Kidney (tissue), 14 donors: Measurements from ENCODE around the gene LACTB. TPM values are rescaled to one million over a fixed set of nuclear protein-coding genes. Genes with fewer than 3 reads are reported as not detected.

ENCODE experiments used
- DNase-seq, 5 donors: peaks; one replicate each; pipeline ENCODE4 v3.0.0-alpha.2; 2013 to 2020
- FAIRE-seq: peaks from 2 replicates; lab custom pipeline; 2012; peaks lifted over from hg19 to GRCh38; lab: Jason Lieb, UNC
- H3K27ac ChIP-seq, 2 donors: one replicate each; pipeline ENCODE4 v1.7.0; 2013; ENCODE audit warnings: low read depth in 2 of 2, low read length in 2 of 2, inconsistent platforms in 1 of 2
- H3K27me3 ChIP-seq: one replicate; pipeline ENCODE4 v1.7.1; 2013; ENCODE audit warnings: low read length, inconsistent platforms; ENCODE audit not compliant: control insufficient read depth, insufficient read depth
- H3K36me3 ChIP-seq, 3 donors: one replicate each; pipeline versions ENCODE4 v1.7.0 to v1.7.1; 2013; ENCODE audit warnings: low read length in 3 of 3, control low read depth in 1 of 3, inconsistent platforms in 1 of 3; ENCODE audit not compliant: insufficient read depth in 3 of 3, control insufficient read depth in 2 of 3
- H3K4me1 ChIP-seq, 3 donors: one replicate each; pipeline versions ENCODE4 v1.7.0 to v1.7.1; 2013; ENCODE audit warnings: low read length in 3 of 3, inconsistent platforms in 1 of 3, low read depth in 1 of 3; ENCODE audit not compliant: control insufficient read depth in 2 of 3, insufficient read depth in 2 of 3
- H3K4me3 ChIP-seq, 3 donors: one replicate each; pipeline versions ENCODE4 v1.7.0 to v1.8.1; 2013; ENCODE audit warnings: low read length in 3 of 3, control low read depth in 1 of 3, inconsistent platforms in 1 of 3
- H3K9ac ChIP-seq, 3 donors: one replicate each; pipeline versions ENCODE4 v1.7.0 to v1.7.1; 2013; ENCODE audit warnings: low read length in 3 of 3, control low read depth in 1 of 3, inconsistent platforms in 1 of 3
- H3K9me3 ChIP-seq, 3 donors: one replicate each; pipeline versions ENCODE4 v1.7.0 to v1.7.1; 2013; ENCODE audit warnings: low read length in 3 of 3, control low read depth in 1 of 3, inconsistent platforms in 1 of 3; ENCODE audit not compliant: control insufficient read depth in 2 of 3, insufficient read depth in 1 of 3
- CTCF ChIP-seq: IDR thresholded peaks from 3 replicates; pipeline ENCODE4 v1.5.1; 2012; ENCODE audit warnings: mild to moderate bottlenecking, moderate library complexity, borderline replicate concordance; ENCODE audit not compliant: insufficient read depth; ENCODE audit errors: extremely low read depth
- intact Hi-C: fragments of 100-400 bp; cut with DNase I; formaldehyde crosslinking; loops from one replicate; pipeline ENCODE4 v1.11.1; 2022
- polyA plus RNA-seq: library from polyadenylated mRNA; stranded (reverse); fragments of 350-450 nt; fragmentation: Illumina TruSeq; extraction: RNeasy Lipid Tissue Mini Kit (QIAGEN cat#74804); gene quantifications from one replicate; pipeline ENCODE4 v1.2.3, GENCODE V29; 2014; ENCODE audit warnings: low read depth, low replicate concordance; ENCODE audit not compliant: insufficient read depth
- total RNA-seq: library from RNA; stranded (reverse); fragmentation: NEBNext Ultra II Directional; extraction: Animal tissue kit (Norgen Biotek cat#: 25700); gene quantifications from one replicate; pipeline ENCODE4 v1.2.1, GENCODE V29; 2021
- donor health status: control.
- donor health status: control.
- donor health status: control.
- donor health status: control.
- donor health status: control.
- donor health status: DM: yes; HTN: yes; CAD: no.
- donor health status: Normal renal cell carcinoma (clear cell type).

LACTB gene
- total and polyA plus RNA-seq, 2 donors from 2014 or later: 16.8 to 17.6 TPM

GRCh38 chr15:63088533-63089245, 33.0 kb upstream of the LACTB start:
- Histone ChIP-seq H3K9ac (no peak overlapping the region), H3K36me3 (no peaks in the 10 kb centered on the region), H3K27me3 (no peaks in the 10 kb centered on the region), H3K27ac (no peak overlapping the region), H3K4me1 (peaks cover 0 to 15% (median 7%) of the 10 kb centered on the region in 3 donors), H3K9me3 (no peaks in the 10 kb centered on the region), H3K4me3 (no peak overlapping the region)
- DNase-seq (peak in 2 of 5 donors; percentile 58), FAIRE-seq (no peak)
- intact Hi-C loops: no loop called here
- TF ChIP-seq CTCF: no peak

GRCh38 chr15:63089260-63090043, 32.2 kb upstream of the LACTB start:
- H3K4me3 ChIP-seq: no peak overlapping the region
- FAIRE-seq (no peak), DNase-seq (no peak)
- H3K27ac ChIP-seq: no peak overlapping the region
- no peak overlapping the region for H3K9ac ChIP-seq
- H3K36me3 ChIP-seq: no peaks in the 10 kb centered on the region
- TF ChIP-seq CTCF: no peak
- H3K9me3 ChIP-seq: no peaks in the 10 kb centered on the region
- intact Hi-C loops: loop anchor here (10.0 kb wide), 1 partner anchor 305 kb away; no protein-coding TSS in a partner anchor
- H3K4me1 ChIP-seq: peaks cover 0 to 15% (median 7%) of the 10 kb centered on the region in 3 donors
- no peaks in the 10 kb centered on the region for H3K27me3 ChIP-seq

GRCh38 chr15:63090472-63090871, 31.2 kb upstream of the LACTB start:
- H3K4me1 ChIP-seq: peaks cover 0 to 15% (median 7%) of the 10 kb centered on the region in 3 donors
- intact Hi-C loops: loop anchor here (10.0 kb wide), 1 partner anchor 306 kb away; no protein-coding TSS in a partner anchor
- no peaks in the 10 kb centered on the region for H3K27me3 ChIP-seq
- no peaks in the 10 kb centered on the region for H3K36me3 ChIP-seq
- no peaks in the 10 kb centered on the region for H3K9me3 ChIP-seq
- FAIRE-seq (no peak), DNase-seq (peak in 1 of 5 donors; percentile 40)
- H3K4me3 ChIP-seq: no peak overlapping the region
- no peak for TF ChIP-seq CTCF
- H3K27ac ChIP-seq: no peak overlapping the region
- no peak overlapping the region for H3K9ac ChIP-seq
